ENCODE measurements around the gene SERINC5. TPM values are rescaled to one million over a fixed set of nuclear protein-coding genes. Genes with fewer than 3 reads are reported as not detected.

The SERINC5 gene
- total RNA-seq, 6 experiments from 2014 or later = 16.4 to 28.1 (median 19.9) TPM

- Mint-ChIP-seq H3K27ac (peak overlapping the region; percentile 79), H3K36me3 (ENCODE audit: low read depth) (peaks cover 3% of the 10 kb centered on the region; the same call in 1 of the 2 replicates), H3K4me1 (ENCODE audit: low read depth) (peaks cover 40% of the 10 kb centered on the region), H3K4me3 (peak overlapping the region; percentile 95), H3K27me3 (ENCODE audit: insufficient read depth) (peaks cover 1% of the 10 kb centered on the region; the same call in 1 of the 2 replicates), H3K9me3 (no peaks in the 10 kb centered on the region)
- TF ChIP-seq, protein P1, sequence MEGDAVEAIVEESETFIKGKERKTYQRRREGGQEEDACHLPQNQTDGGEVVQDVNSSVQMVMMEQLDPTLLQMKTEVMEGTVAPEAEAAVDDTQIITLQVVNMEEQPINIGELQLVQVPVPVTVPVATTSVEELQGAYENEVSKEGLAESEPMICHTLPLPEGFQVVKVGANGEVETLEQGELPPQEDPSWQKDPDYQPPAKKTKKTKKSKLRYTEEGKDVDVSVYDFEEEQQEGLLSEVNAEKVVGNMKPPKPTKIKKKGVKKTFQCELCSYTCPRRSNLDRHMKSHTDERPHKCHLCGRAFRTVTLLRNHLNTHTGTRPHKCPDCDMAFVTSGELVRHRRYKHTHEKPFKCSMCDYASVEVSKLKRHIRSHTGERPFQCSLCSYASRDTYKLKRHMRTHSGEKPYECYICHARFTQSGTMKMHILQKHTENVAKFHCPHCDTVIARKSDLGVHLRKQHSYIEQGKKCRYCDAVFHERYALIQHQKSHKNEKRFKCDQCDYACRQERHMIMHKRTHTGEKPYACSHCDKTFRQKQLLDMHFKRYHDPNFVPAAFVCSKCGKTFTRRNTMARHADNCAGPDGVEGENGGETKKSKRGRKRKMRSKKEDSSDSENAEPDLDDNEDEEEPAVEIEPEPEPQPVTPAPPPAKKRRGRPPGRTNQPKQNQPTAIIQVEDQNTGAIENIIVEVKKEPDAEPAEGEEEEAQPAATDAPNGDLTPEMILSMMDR (IDR thresholded peaks at IDR 0.05) = no peak
- DNase-seq = peak; percentile 23
Observed at GRCh38 chr5:80254767-80255430, 949 bp downstream of the SERINC5 start.

- no peak for DNase-seq
- H3K9me3 Mint-ChIP-seq = no peaks in the 10 kb centered on the region
- TF ChIP-seq, protein P1 (IDR thresholded peaks at IDR 0.05) = no peak
- H3K4me3 Mint-ChIP-seq = no peak overlapping the region
- H3K4me1 Mint-ChIP-seq (ENCODE audit: low read depth) = peaks cover 55% of the 10 kb centered on the region
- no peak overlapping the region for H3K27ac Mint-ChIP-seq
- no peaks in the 10 kb centered on the region for H3K36me3 Mint-ChIP-seq (ENCODE audit: low read depth)
- H3K27me3 Mint-ChIP-seq (ENCODE audit: insufficient read depth) = peaks cover 1% of the 10 kb centered on the region; the same call in 1 of the 2 replicates
Observed at GRCh38 chr5:80251636-80252035, 4.2 kb downstream of the SERINC5 start.

GRCh38 chr5:80250801-80251200 is 5.0 kb downstream of the SERINC5 start:
- H3K27ac Mint-ChIP-seq = no peak overlapping the region
- H3K9me3 Mint-ChIP-seq = no peaks in the 10 kb centered on the region
- TF ChIP-seq, protein P1 (IDR thresholded peaks at IDR 0.05) = no peak
- H3K36me3 Mint-ChIP-seq (ENCODE audit: low read depth) = no peaks in the 10 kb centered on the region
- no peak overlapping the region for H3K4me3 Mint-ChIP-seq
- no peak for DNase-seq
- peaks cover 60% of the 10 kb centered on the region for H3K4me1 Mint-ChIP-seq (ENCODE audit: low read depth)
- peaks cover 1% of the 10 kb centered on the region; the same call in 1 of the 2 replicates for H3K27me3 Mint-ChIP-seq (ENCODE audit: insufficient read depth)

- TF ChIP-seq, protein P1 (IDR thresholded peaks at IDR 0.05) = no peak
- H3K4me1 Mint-ChIP-seq (ENCODE audit: low read depth) = peaks cover 65% of the 10 kb centered on the region
- H3K4me3 Mint-ChIP-seq = no peak overlapping the region
- DNase-seq = no peak
- H3K36me3 Mint-ChIP-seq (ENCODE audit: low read depth) = peaks cover 3% of the 10 kb centered on the region
- H3K27me3 Mint-ChIP-seq (ENCODE audit: insufficient read depth) = peaks cover 1% of the 10 kb centered on the region; the same call in 1 of the 2 replicates
- no peak overlapping the region for H3K27ac Mint-ChIP-seq
- H3K9me3 Mint-ChIP-seq = peaks cover 3% of the 10 kb centered on the region; the same call in 1 of the 2 replicates
Observed at GRCh38 chr5:80249901-80250300, 5.9 kb downstream of the SERINC5 start.

DNA sequence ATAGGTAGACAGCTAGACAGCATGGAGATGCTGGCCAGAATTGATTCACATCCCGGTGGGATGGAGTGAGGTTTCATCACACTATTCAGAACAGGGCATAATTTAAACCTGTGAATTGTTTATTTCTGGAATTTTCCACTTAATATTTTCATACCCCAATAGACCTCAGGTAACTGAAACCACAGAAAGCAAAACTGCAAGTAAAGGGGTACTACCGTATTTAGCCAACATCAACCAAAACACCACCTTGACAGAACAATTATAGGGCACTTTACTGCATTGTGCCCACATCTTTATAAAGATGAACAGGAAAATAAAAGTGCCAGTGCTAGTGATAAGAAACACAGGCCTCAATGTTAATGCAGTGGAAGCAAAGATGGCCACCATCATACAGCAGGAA is 7.5 kb downstream of the SERINC5 start:
- no peak overlapping the region for H3K4me3 Mint-ChIP-seq
- H3K27ac Mint-ChIP-seq = peak overlapping the region; percentile 94
- H3K4me1 Mint-ChIP-seq (ENCODE audit: low read depth) = peaks cover 51% of the 10 kb centered on the region
- TF ChIP-seq, protein P1 (IDR thresholded peaks at IDR 0.05) = no peak
- peaks cover 1% of the 10 kb centered on the region; the same call in 1 of the 2 replicates for H3K27me3 Mint-ChIP-seq (ENCODE audit: insufficient read depth)
- peaks cover 5% of the 10 kb centered on the region for H3K36me3 Mint-ChIP-seq (ENCODE audit: low read depth)
- H3K9me3 Mint-ChIP-seq = peaks cover 4% of the 10 kb centered on the region; the same call in 1 of the 2 replicates
- no peak for DNase-seq
